Liver (tissue), 3 donors: Measurements from ENCODE around the gene NOS3.

Source experiments
- ATF3 ChIP-seq: IDR thresholded peaks from 2 replicates; pipeline ENCODE4 v1.6.1; 2016; ENCODE audit warnings: antibody characterized with exemption
- CTCF ChIP-seq: fragments of 150-350 bp; IDR thresholded peaks from 2 replicates; pipeline ENCODE4 v1.5.1; 2017; ENCODE audit warnings: improper control_type of control experiment, low read depth, low read length; ENCODE audit not compliant: missing input control
- EGR1 ChIP-seq, 2 donors: IDR thresholded peaks; 2 replicates each; pipeline ENCODE4 v1.6.1; 2016 to 2018; ENCODE audit warnings: antibody characterized with exemption in 2 of 2, low read depth in 2 of 2
- GABPA ChIP-seq, 2 donors: IDR thresholded peaks in 1 of 2; conservative IDR thresholded peaks in 1 of 2; 2 replicates each; pipeline ENCODE4 v1.6.1; 2016; ENCODE audit warnings: antibody characterized with exemption in 2 of 2, mild to moderate bottlenecking in 1 of 2, moderate library complexity in 1 of 2
- JUND ChIP-seq, 2 donors: IDR thresholded peaks; 2 replicates each; pipeline ENCODE4 v1.6.1; 2016; ENCODE audit warnings: antibody characterized with exemption in 2 of 2
- MAX ChIP-seq: IDR thresholded peaks from 2 replicates; pipeline ENCODE4 v1.6.1; 2016; ENCODE audit warnings: antibody characterized with exemption
- NR2F2 ChIP-seq: IDR thresholded peaks from 2 replicates; pipeline ENCODE4 v1.6.1; 2016; ENCODE audit warnings: antibody characterized with exemption
- RAD21 ChIP-seq, 2 donors: IDR thresholded peaks; 2 replicates each; pipeline ENCODE4 v1.6.1; 2016; ENCODE audit warnings: antibody characterized with exemption in 2 of 2, mild to moderate bottlenecking in 2 of 2
- REST ChIP-seq: IDR thresholded peaks from 2 replicates; pipeline ENCODE4 v1.6.1; 2016; ENCODE audit warnings: antibody characterized with exemption, mild to moderate bottlenecking
- RXRA ChIP-seq, 2 donors: IDR thresholded peaks; 2 replicates each; pipeline ENCODE4 v1.6.1; 2017 to 2018; ENCODE audit warnings: antibody characterized with exemption in 2 of 2, mild to moderate bottlenecking in 1 of 2
- SP1 ChIP-seq: IDR thresholded peaks from 2 replicates; pipeline ENCODE4 v1.6.1; 2018; ENCODE audit warnings: antibody characterized with exemption, mild to moderate bottlenecking
- TAF1 ChIP-seq: conservative IDR thresholded peaks from 2 replicates; pipeline ENCODE4 v1.6.1; 2016; ENCODE audit warnings: antibody characterized with exemption, mild to moderate bottlenecking
- YY1 ChIP-seq: IDR thresholded peaks from 2 replicates; pipeline ENCODE4 v1.6.1; 2016; ENCODE audit warnings: antibody characterized with exemption, mild to moderate bottlenecking
- ZBTB33 ChIP-seq: IDR thresholded peaks from 2 replicates; pipeline ENCODE4 v1.6.1; 2016; ENCODE audit warnings: antibody characterized with exemption
- donor health status: healthy.
- donor health status: healthy.

- TF ChIP-seq CTCF: no peak
- TF ChIP-seq RAD21 (IDR thresholded peaks at IDR 0.05): no peak
- no peak for TF ChIP-seq ZBTB33
- no peak for TF ChIP-seq RXRA (IDR thresholded peaks at IDR 0.05)
- no peak for TF ChIP-seq REST
- no peak for TF ChIP-seq MAX
- no peak for TF ChIP-seq ATF3
- TF ChIP-seq YY1: no peak
- TF ChIP-seq TAF1: no peak
- TF ChIP-seq NR2F2: no peak
- no peak for TF ChIP-seq SP1
- TF ChIP-seq JUND (IDR thresholded peaks at IDR 0.05): no peak
- TF ChIP-seq GABPA (IDR thresholded peaks at IDR 0.05 in 1 of 2, conservative IDR thresholded peaks at IDR 0.05 in 1 of 2): no peak
- TF ChIP-seq EGR1 (IDR thresholded peaks at IDR 0.05; ENCODE audit: low read depth in 2 of 2): no peak
These were observed 22.5 kb downstream of the NOS3 start for GRCh38 chr7:151013356-151013732.
